Karpas-422 (cell line): ENCODE data around the gene PTGR3. TPM values are rescaled to one million over a fixed set of nuclear protein-coding genes. Genes with fewer than 3 reads are reported as not detected.

Experiments
- DNase-seq: peaks from one replicate; pipeline ENCODE4 v3.0.0-alpha.2; 2015
- H2AFZ ChIP-seq: fragments of 200-600 bp; sonication (generic); 2 replicates; pipeline ENCODE4 v1.6.1; 2014; ENCODE audit warnings: antibody characterized with exemption, low read length, mixed read lengths
- H3K27ac ChIP-seq: fragments of 200-600 bp; sonication (generic); 2 replicates; pipeline ENCODE4 v1.5.1; 2014; ENCODE audit warnings: mild to moderate bottlenecking, low read length, moderate library complexity
- H3K27me3 ChIP-seq: fragments of 200-600 bp; sonication (generic); 2 replicates; pipeline ENCODE4 v1.6.1; 2014; ENCODE audit warnings: low read length, mixed read lengths
- H3K36me3 ChIP-seq: fragments of 200-600 bp; sonication (generic); 2 replicates; pipeline ENCODE4 v1.6.1; 2014; ENCODE audit warnings: low read length, mixed read lengths; ENCODE audit not compliant: insufficient read depth
- H3K4me1 ChIP-seq: fragments of 200-600 bp; sonication (generic); 2 replicates; pipeline ENCODE4 v1.6.1; 2014; ENCODE audit warnings: mild to moderate bottlenecking, low read length, mixed read lengths
- H3K4me2 ChIP-seq: fragments of 200-600 bp; sonication (generic); 2 replicates; pipeline ENCODE4 v1.6.1; 2014; ENCODE audit warnings: low read length, low read depth, mild to moderate bottlenecking; ENCODE audit not compliant: poor library complexity, severe bottlenecking
- H3K4me3 ChIP-seq: fragments of 200-600 bp; sonication (generic); 2 replicates; pipeline ENCODE4 v1.5.1; 2014; ENCODE audit warnings: mild to moderate bottlenecking, antibody characterized with exemption, low read length, mixed read lengths
- H3K79me2 ChIP-seq: fragments of 200-600 bp; sonication (generic); 2 replicates; pipeline ENCODE4 v1.6.1; 2014; ENCODE audit warnings: mild to moderate bottlenecking, low read length, mixed read lengths
- H3K9ac ChIP-seq: fragments of 200-600 bp; sonication (generic); 2 replicates; pipeline ENCODE4 v1.6.0; 2014; ENCODE audit warnings: low read length
- H3K9me2 ChIP-seq: fragments of 200-600 bp; sonication (generic), shearing (Covaris generic); replicated peaks from 2 replicates; pipeline ENCODE4 v1.6.0; 2014; ENCODE audit warnings: mild to moderate bottlenecking, low read length, moderate library complexity; ENCODE audit not compliant: insufficient read depth
- H3K9me3 ChIP-seq: fragments of 300-700, 200-600 bp; sonication (generic); 2 replicates; pipeline ENCODE4 v1.6.1; 2014; ENCODE audit warnings: low read length, mixed read lengths
- H4K20me1 ChIP-seq: fragments of 200-600 bp; sonication (generic); 2 replicates; pipeline ENCODE4 v1.6.1; 2014; ENCODE audit warnings: mild to moderate bottlenecking, antibody characterized with exemption, low read length, low read depth; ENCODE audit not compliant: insufficient read depth
- total RNA-seq: library from RNA; depleted of rRNA; stranded (reverse); fragments of >200 nt; shearing (Covaris generic); gene quantifications from 2 replicates; pipeline ENCODE4 v1.2.3, GENCODE V29; 2014; ENCODE audit warnings: low replicate concordance

PTGR3 gene
- total RNA-seq, 1 experiment from 2014 or later, result 6.6 TPM

GRCh38 chr18:75250471-75250821 lies 41.5 kb upstream of the PTGR3 start:
- Histone ChIP-seq H3K36me3 (no peaks in the 10 kb centered on the region), H3K79me2 (no peaks in the 10 kb centered on the region), H3K4me1 (no peaks in the 10 kb centered on the region), H3K4me3 (no peak overlapping the region), H3K4me2 (no peak overlapping the region), H3K9me2 (no peaks in the 10 kb centered on the region), H3K27me3 (no peaks in the 10 kb centered on the region), H4K20me1 (peaks cover 26% of the 10 kb centered on the region), H2AFZ (no peak overlapping the region), H3K9me3 (no peaks in the 10 kb centered on the region), H3K27ac (no peak overlapping the region), H3K9ac (no peak overlapping the region)
- DNase-seq, result no peak

DNA sequence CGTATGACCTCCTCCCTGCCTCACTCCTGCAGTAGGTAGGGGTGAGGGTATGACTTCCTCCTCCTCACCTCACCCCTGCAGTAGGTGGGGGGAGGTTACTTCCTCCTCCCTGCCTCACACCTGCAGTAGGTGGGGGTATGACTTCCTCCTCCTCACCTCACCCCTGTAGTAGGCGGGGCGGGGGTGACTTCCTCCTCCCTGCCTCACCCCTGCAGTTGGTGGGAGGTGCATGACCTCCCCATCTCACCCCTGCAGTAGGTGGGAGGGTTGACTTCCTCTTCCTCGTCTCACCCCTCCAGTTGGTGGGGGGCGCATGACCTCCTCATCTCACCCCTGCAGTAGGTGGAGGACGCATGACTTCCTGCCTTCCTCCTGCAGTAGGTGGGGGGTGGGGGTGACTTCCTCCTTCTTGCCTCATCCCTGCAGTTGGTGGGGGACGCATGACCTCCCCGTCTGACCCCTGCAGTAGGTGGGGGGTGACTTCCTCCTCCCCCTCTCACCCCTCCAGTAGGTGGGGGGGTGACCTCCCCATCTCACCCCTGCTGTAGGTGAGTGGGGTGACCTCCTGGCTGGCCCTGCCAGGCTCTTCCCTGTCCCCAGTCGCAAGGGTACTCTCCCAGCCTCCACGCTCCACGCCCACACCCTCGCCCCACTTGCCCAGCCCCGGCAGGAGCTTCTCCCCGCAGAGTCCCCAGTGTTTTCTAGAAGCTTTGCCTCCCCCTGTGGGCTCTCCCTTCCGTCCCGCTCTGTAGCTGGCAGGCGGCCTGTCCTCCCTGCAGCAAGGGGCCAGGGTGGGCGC lies 40.9 kb upstream of the PTGR3 start:
- DNase-seq, result peak; percentile 49
- no peak overlapping the region for H2AFZ ChIP-seq
- H3K4me3 ChIP-seq, result no peak overlapping the region
- H4K20me1 ChIP-seq, result peaks cover 26% of the 10 kb centered on the region
- no peaks in the 10 kb centered on the region for H3K36me3 ChIP-seq
- H3K9ac ChIP-seq, result no peak overlapping the region
- no peaks in the 10 kb centered on the region for H3K4me1 ChIP-seq
- H3K27ac ChIP-seq, result no peak overlapping the region
- no peaks in the 10 kb centered on the region for H3K9me3 ChIP-seq
- H3K9me2 ChIP-seq, result no peaks in the 10 kb centered on the region
- H3K79me2 ChIP-seq, result no peaks in the 10 kb centered on the region
- H3K4me2 ChIP-seq, result no peak overlapping the region
- no peaks in the 10 kb centered on the region for H3K27me3 ChIP-seq

DNA sequence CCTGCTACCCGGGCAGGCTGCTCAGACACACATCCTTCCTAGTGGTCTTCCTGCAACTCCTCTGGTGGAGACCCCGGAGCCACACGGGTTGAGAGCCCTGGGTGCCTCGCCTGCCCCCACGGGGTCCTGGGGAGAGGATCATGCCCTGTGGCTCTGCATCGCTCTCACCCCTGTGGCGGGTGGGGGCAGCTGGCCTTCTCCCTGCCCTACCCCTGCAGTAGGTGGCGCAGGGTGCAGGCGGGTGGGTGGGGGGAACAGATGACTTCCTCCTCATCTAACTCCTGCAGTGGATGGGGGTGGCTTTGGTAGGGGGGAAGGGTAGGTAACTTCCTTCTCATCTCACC lies 40.2 kb upstream of the PTGR3 start:
- Histone ChIP-seq H3K4me2 (no peak overlapping the region), H3K9me2 (no peaks in the 10 kb centered on the region), H3K27ac (no peak overlapping the region), H3K9ac (no peak overlapping the region), H3K4me1 (no peaks in the 10 kb centered on the region), H2AFZ (no peak overlapping the region), H4K20me1 (peaks cover 26% of the 10 kb centered on the region), H3K27me3 (no peaks in the 10 kb centered on the region), H3K9me3 (no peaks in the 10 kb centered on the region), H3K36me3 (no peaks in the 10 kb centered on the region), H3K4me3 (no peak overlapping the region), H3K79me2 (no peaks in the 10 kb centered on the region)
- DNase-seq, result no peak

DNA sequence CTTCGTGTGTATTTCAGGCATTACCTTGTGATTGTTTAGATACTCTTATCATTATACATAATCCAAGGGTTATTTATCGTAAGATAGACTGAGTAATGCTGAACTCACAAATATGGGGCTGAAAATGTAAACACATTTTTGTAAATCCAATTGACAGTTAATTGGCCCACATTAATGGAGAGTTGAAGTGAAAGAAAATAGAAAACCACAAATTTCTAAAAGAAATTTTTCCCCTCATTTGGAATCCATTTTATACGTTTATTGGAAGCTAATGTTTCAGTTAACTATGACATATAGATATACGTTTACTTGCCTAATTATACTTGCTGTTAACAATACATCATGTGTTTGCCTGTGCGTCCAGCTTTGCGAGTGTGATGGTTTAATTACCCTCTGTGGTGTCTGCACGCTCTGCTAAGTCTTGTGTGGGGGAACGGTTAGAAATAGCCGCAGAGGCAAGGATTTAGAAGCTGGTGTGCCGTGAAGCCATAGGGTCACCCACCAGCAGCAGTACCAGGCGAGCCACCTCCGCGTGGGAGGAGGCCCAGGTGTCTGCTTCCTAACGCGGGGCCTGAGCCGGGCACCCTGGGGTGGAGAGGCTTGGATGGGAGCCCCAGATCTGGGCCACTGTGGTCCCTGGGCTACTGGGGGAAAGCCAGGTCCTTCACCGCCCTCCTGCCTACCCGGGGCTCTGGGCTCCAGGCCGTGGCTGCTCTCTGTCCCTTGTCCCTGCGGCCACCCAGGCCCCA lies 39.7 kb upstream of the PTGR3 start:
- no peaks in the 10 kb centered on the region for H3K27me3 ChIP-seq
- peaks cover 22% of the 10 kb centered on the region for H4K20me1 ChIP-seq
- H3K4me2 ChIP-seq, result no peak overlapping the region
- H3K27ac ChIP-seq, result no peak overlapping the region
- H3K9me2 ChIP-seq, result no peaks in the 10 kb centered on the region
- H3K36me3 ChIP-seq, result no peaks in the 10 kb centered on the region
- no peak for DNase-seq
- H3K79me2 ChIP-seq, result no peaks in the 10 kb centered on the region
- no peak overlapping the region for H3K9ac ChIP-seq
- H2AFZ ChIP-seq, result no peak overlapping the region
- H3K4me1 ChIP-seq, result no peaks in the 10 kb centered on the region
- H3K9me3 ChIP-seq, result no peaks in the 10 kb centered on the region
- no peak overlapping the region for H3K4me3 ChIP-seq

DNA sequence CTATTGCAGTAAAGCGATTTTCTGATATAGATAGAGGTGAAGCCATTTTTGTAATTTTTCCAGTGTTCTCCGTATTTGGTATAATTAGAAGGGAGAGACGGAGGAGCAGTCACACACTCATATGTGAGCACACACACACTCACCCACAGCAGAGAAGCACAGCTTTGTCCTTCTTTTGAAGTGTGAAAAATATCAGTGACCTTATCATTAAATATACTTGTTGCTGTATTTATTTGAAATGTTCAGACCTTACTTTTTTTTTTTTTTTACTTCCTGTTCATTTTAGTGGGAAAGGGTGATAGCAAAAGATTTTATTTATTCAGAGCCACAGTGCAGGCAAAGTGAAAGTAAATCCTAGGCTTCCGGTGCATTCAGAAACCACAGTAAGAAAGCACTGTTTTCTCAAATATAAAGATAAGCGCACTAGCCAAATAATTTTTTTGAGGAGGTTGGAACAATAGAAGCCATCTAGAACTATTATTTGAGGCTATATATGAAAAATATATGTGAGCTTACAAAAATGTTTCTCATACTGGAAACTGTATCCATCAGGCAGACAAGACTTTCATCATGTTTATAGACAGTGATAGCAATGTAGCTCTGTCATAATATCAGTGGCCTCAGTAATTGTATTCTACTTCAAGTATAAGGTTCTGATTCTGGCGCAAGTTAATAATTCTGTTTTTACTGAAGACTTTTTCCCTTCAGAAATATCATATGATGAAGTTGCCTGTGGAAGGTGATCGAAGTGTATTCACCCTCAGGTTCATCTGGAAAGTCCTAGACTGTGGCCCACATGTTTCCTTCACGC lies 38.9 kb upstream of the PTGR3 start:
- no peaks in the 10 kb centered on the region for H3K4me1 ChIP-seq
- H3K9ac ChIP-seq, result no peak overlapping the region
- H4K20me1 ChIP-seq, result peaks cover 15% of the 10 kb centered on the region
- no peak overlapping the region for H2AFZ ChIP-seq
- no peaks in the 10 kb centered on the region for H3K9me3 ChIP-seq
- no peaks in the 10 kb centered on the region for H3K36me3 ChIP-seq
- H3K27ac ChIP-seq, result no peak overlapping the region
- H3K79me2 ChIP-seq, result no peaks in the 10 kb centered on the region
- H3K9me2 ChIP-seq, result no peaks in the 10 kb centered on the region
- H3K27me3 ChIP-seq, result no peaks in the 10 kb centered on the region
- no peak overlapping the region for H3K4me3 ChIP-seq
- no peak for DNase-seq
- H3K4me2 ChIP-seq, result peak overlapping the region; percentile 2

GRCh38 chr18:75246721-75247610 lies 38.0 kb upstream of the PTGR3 start:
- Histone ChIP-seq H3K9ac (no peak overlapping the region), H3K27ac (no peak overlapping the region), H3K4me3 (no peak overlapping the region), H3K36me3 (no peaks in the 10 kb centered on the region), H2AFZ (no peak overlapping the region), H3K4me1 (no peaks in the 10 kb centered on the region), H4K20me1 (peaks cover 14% of the 10 kb centered on the region), H3K4me2 (peak overlapping the region; percentile 2), H3K9me2 (no peaks in the 10 kb centered on the region), H3K27me3 (no peaks in the 10 kb centered on the region), H3K79me2 (no peaks in the 10 kb centered on the region), H3K9me3 (no peaks in the 10 kb centered on the region)
- DNase-seq, result no peak

GRCh38 chr18:75244351-75245313 lies 35.7 kb upstream of the PTGR3 start:
- Histone ChIP-seq H3K27me3 (no peaks in the 10 kb centered on the region), H3K9me2 (no peaks in the 10 kb centered on the region), H3K4me1 (no peaks in the 10 kb centered on the region), H3K4me2 (no peak overlapping the region), H4K20me1 (peaks cover 14% of the 10 kb centered on the region; the same call in 1 of the 2 replicates), H2AFZ (no peak overlapping the region), H3K9ac (no peak overlapping the region), H3K9me3 (no peaks in the 10 kb centered on the region), H3K36me3 (no peaks in the 10 kb centered on the region), H3K27ac (no peak overlapping the region), H3K79me2 (no peaks in the 10 kb centered on the region), H3K4me3 (no peak overlapping the region)
- no peak for DNase-seq
